CD4-positive, alpha-beta T cell (primary cell): ENCODE results near the gene C2orf74. TPM values are rescaled to one million over a fixed set of nuclear protein-coding genes. Genes with fewer than 3 reads are reported as not detected.
"Not testable (repeated sequence)": the region's sequence is repeated elsewhere in the genome, so short reads cannot be mapped to it uniquely, and the experiment has no call there.

Experiments used
- ATAC-seq: fragments of 200-7000 bp; cut with Tn5 transposase; one replicate; pipeline ENCODE4 v1.10.0; 2022; ENCODE audit warnings: mild to moderate bottlenecking; ENCODE audit not compliant: poor library complexity
- CTCF ChIA-PET: fragments of 350-600 bp; sonication (Branson Sonifier 250); formaldehyde crosslinking; loops from one replicate; lab custom pipeline; 2021; ENCODE audit warnings: antibody characterized with exemption, inconsistent platforms; lab: Charles Lee
- POLR2A ChIA-PET: fragments of 350-600 bp; sonication (Branson Sonifier 250); formaldehyde crosslinking; loops from one replicate; lab custom pipeline; 2021; ENCODE audit warnings: antibody characterized with exemption, inconsistent platforms; lab: Charles Lee
- DNase-seq, 14 experiments: peaks; one replicate each; pipeline ENCODE4 v3.0.0-alpha.2; 2013 to 2020; ENCODE audit warnings: mixed read lengths in 2 of 14
- H3K27ac ChIP-seq, 2 donors: one replicate each; pipeline versions ENCODE4 v1.5.1 to v1.7.0; 2013; ENCODE audit warnings: low read length in 2 of 2, low read depth in 1 of 2, mild to moderate bottlenecking in 1 of 2
- H3K27me3 ChIP-seq, 2 experiments: 1 replicate in 1 of 2; 2 replicates in 1 of 2; pipeline versions ENCODE4 v1.6.1 to v1.7.0; 2013; ENCODE audit warnings: low read length in 2 of 2, control low read depth in 1 of 2, mild to moderate bottlenecking in 1 of 2, moderate library complexity in 1 of 2; ENCODE audit not compliant: insufficient read depth in 2 of 2, control insufficient read depth in 1 of 2
- H3K36me3 ChIP-seq: one replicate; pipeline ENCODE4 v1.6.1; 2013; ENCODE audit warnings: low read length, control low read depth; ENCODE audit not compliant: insufficient read depth
- H3K4me1 ChIP-seq: one replicate; pipeline ENCODE4 v1.6.1; 2013; ENCODE audit warnings: low read length, control low read depth; ENCODE audit not compliant: insufficient read depth
- H3K4me3 ChIP-seq: one replicate; pipeline ENCODE4 v1.5.1; 2013; ENCODE audit warnings: mild to moderate bottlenecking, low read length, moderate library complexity
- H3K9me3 ChIP-seq, 2 experiments: 1 replicate in 1 of 2; 2 replicates in 1 of 2; pipeline versions ENCODE4 v1.6.1 to v1.7.0; 2013; ENCODE audit warnings: low read length in 2 of 2, mild to moderate bottlenecking in 2 of 2, control low read depth in 1 of 2, moderate library complexity in 1 of 2; ENCODE audit not compliant: control insufficient read depth in 1 of 2, insufficient read depth in 1 of 2
- H3K27ac Mint-ChIP-seq: one replicate; pipeline ENCODE4 v1.8.0; 2020; ENCODE audit warnings: mixed read lengths
- H3K27me3 Mint-ChIP-seq: one replicate; pipeline ENCODE4 v1.8.0; 2021; ENCODE audit warnings: mixed read lengths
- H3K36me3 Mint-ChIP-seq: one replicate; pipeline ENCODE4 v1.8.0; 2021; ENCODE audit warnings: low read depth, mixed read lengths
- H3K4me1 Mint-ChIP-seq: one replicate; pipeline ENCODE4 v1.8.0; 2021; ENCODE audit warnings: low read depth, mixed read lengths
- H3K4me3 Mint-ChIP-seq: one replicate; pipeline ENCODE4 v1.8.0; 2020; ENCODE audit warnings: mild to moderate bottlenecking, mixed read lengths
- H3K9me3 Mint-ChIP-seq: one replicate; pipeline ENCODE4 v1.8.0; 2020; ENCODE audit warnings: mixed read lengths
- intact Hi-C, 2 experiments: fragments of 100-400 bp; cut with DNase I in 1 of 2; cut with micrococcal nuclease in 1 of 2; formaldehyde crosslinking; loops; one replicate each; pipeline versions ENCODE4 v1.15.1 to v1.9.0; 2023 to 2025; cut with DNase I, micrococcal nuclease
- total RNA-seq, 174 experiments: library from RNA in 2 of 174; stranded (reverse) in 2 of 174; gene quantifications; one replicate each; pipeline ENCODE4 v1.2.3 and lab custom pipeline; 2021 to 2026
- TF ChIP-seq, protein P1 (sequence below): fragments of 200-600 bp; IDR thresholded peaks from one replicate; pipeline ENCODE4 v1.8.0; 2022; ENCODE audit warnings: antibody characterized with exemption, mild to moderate bottlenecking

C2orf74 gene
- total RNA-seq, 2 experiments from 2014 or later, result 1.7 to 2.0 TPM

DNA sequence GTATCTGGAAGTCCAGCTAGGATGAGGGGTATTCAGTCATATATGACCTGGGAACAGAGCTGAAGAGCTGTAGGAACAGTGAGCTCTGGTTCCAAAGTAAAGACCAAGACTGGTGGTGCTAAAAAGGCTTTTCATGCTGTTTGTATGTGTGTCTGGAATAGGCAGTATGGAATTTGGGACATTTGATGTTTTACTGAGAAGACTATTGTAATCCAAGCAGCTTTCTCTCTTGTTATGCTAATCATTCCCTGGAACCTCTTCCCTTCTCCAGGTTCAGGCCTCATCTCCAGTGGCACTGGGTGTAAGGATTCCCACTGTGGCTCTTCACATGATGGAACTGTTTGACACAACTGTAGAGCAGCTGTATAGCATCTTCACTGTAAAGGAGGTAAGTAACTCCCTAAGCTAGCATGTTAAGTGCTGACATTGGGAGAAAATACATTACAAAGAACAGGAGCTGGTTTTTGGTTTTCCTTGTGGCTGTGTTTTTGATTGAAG, 23.3 kb downstream of the C2orf74 start:
- intact Hi-C loops, result no loop called here
- no peak for ATAC-seq
- H3K27me3 Mint-ChIP-seq, result no peaks in the 10 kb centered on the region
- TF ChIP-seq, protein P1, sequence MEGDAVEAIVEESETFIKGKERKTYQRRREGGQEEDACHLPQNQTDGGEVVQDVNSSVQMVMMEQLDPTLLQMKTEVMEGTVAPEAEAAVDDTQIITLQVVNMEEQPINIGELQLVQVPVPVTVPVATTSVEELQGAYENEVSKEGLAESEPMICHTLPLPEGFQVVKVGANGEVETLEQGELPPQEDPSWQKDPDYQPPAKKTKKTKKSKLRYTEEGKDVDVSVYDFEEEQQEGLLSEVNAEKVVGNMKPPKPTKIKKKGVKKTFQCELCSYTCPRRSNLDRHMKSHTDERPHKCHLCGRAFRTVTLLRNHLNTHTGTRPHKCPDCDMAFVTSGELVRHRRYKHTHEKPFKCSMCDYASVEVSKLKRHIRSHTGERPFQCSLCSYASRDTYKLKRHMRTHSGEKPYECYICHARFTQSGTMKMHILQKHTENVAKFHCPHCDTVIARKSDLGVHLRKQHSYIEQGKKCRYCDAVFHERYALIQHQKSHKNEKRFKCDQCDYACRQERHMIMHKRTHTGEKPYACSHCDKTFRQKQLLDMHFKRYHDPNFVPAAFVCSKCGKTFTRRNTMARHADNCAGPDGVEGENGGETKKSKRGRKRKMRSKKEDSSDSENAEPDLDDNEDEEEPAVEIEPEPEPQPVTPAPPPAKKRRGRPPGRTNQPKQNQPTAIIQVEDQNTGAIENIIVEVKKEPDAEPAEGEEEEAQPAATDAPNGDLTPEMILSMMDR, result no peak
- H3K27ac ChIP-seq, result no peak overlapping the region
- no peak overlapping the region for H3K4me3 Mint-ChIP-seq
- no peaks in the 10 kb centered on the region for H3K9me3 Mint-ChIP-seq
- H3K4me1 ChIP-seq, result peaks cover 23% of the 10 kb centered on the region
- DNase-seq, result no peak
- peaks cover 99% of the 10 kb centered on the region for H3K36me3 Mint-ChIP-seq
- H3K4me1 Mint-ChIP-seq, result peaks cover 56% of the 10 kb centered on the region
- CTCF ChIA-PET, result interaction anchor here (0.5 kb wide), 1 partner anchor 1511 kb away, joined by 3 read pairs; no protein-coding TSS in a partner anchor
- POLR2A ChIA-PET, result no interaction called here
- H3K27me3 ChIP-seq, result no peaks in the 10 kb centered on the region
- H3K27ac Mint-ChIP-seq, result peak overlapping the region; percentile 58
- peaks cover 94% of the 10 kb centered on the region for H3K36me3 ChIP-seq
- H3K4me3 ChIP-seq, result no peak overlapping the region
- no peaks in the 10 kb centered on the region for H3K9me3 ChIP-seq

DNA sequence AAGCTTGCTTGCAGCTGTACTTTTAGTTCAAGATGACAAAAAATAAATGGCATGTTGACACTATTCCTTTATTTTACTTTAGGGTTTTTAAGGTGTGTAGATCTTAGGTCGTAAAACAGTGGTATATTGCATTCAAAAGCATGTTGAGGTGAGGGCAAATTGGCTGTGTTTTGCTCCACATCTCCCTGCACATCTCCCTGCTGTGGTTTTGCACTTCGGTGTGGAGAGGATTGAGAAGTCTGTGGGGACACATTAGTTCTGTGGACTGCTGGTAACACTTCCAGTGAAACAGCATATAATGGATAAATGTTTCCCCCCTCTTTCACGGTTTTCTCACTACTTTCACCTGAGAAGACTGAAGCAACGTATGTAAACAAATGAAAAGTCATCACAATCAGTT, 25.1 kb downstream of the C2orf74 start:
- Mint-ChIP-seq H3K36me3 (peaks cover 99% of the 10 kb centered on the region), H3K4me1 (peaks cover 45% of the 10 kb centered on the region), H3K4me3 (no peak overlapping the region), H3K9me3 (no peaks in the 10 kb centered on the region), H3K27ac (no peak overlapping the region), H3K27me3 (no peaks in the 10 kb centered on the region)
- POLR2A ChIA-PET, result interaction anchor here (2.4 kb wide), 1 partner anchor 10 kb away, joined by 10 read pairs; no protein-coding TSS in a partner anchor
- CTCF ChIA-PET, result no interaction called here
- Histone ChIP-seq H3K9me3 (no peaks in the 10 kb centered on the region), H3K36me3 (peaks cover 97% of the 10 kb centered on the region), H3K27me3 (no peaks in the 10 kb centered on the region), H3K4me3 (no peak overlapping the region), H3K27ac (no peak overlapping the region), H3K4me1 (peaks cover 5% of the 10 kb centered on the region)
- no peak for ATAC-seq
- no peak for DNase-seq
- TF ChIP-seq, protein P1, result no peak
- intact Hi-C loops, result no loop called here

DNA sequence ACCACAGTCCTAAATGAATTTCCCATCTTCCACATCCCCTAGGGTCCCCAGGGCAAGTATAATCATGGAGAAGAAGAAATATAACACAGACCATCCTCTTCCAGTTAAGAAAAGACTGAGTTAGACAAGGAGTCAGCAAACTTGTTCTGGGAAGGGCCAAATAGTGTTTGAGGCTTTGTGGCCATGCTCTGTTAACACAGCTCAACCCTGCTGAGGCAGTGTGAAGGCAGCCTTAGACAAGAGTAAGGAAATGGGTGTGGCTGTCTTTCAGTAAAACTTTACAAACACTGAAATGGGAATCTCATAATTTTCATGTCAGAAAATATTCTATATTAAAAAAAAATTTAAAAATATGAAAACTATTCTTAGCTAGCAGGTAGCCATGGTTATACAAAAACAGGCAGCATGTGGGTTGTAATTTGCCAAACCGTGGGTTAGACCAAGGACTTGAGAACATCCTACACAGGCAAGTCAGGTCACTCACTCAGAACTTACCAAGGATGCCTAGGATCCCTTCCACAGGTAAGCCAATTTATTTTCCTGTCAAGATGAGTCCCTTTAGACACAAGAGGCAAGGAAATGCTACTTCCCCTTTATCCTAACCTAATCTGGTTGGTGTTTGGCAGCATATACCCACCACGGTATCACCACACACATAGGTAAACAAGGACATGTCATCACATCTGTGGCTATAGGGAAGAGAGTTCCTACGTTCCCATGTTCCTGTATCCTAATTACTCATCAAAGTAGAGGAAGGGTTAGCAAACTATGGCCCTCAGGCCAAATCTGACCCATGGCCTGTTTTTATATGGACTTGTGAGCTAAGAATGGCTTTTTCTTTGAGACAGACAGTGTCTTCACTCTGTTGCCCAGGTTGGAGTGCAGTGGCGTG, 31.9 kb downstream of the C2orf74 start:
- Histone ChIP-seq H3K27ac (no peak overlapping the region), H3K27me3 (no peaks in the 10 kb centered on the region), H3K9me3 (no peaks in the 10 kb centered on the region), H3K4me3 (no peak overlapping the region), H3K36me3 (peaks cover 46% of the 10 kb centered on the region), H3K4me1 (peaks cover 11% of the 10 kb centered on the region)
- DNase-seq, result peak in 1 of 14 experiments; percentile 43
- POLR2A ChIA-PET, result interaction anchor here (1.1 to 4.2 kb wide), 2 partner anchors 16 to 49 kb away, joined by 3 to 33 read pairs; no protein-coding TSS in a partner anchor
- Mint-ChIP-seq H3K4me3 (no peak overlapping the region), H3K27me3 (no peaks in the 10 kb centered on the region), H3K27ac (peak overlapping the region; percentile 76), H3K36me3 (peaks cover 58% of the 10 kb centered on the region), H3K9me3 (no peaks in the 10 kb centered on the region), H3K4me1 (peaks cover 23% of the 10 kb centered on the region)
- CTCF ChIA-PET, result interaction anchor here (0.7 kb wide), 1 partner anchor 43 kb away, joined by 3 read pairs; no protein-coding TSS in a partner anchor
- ATAC-seq, result no peak
- TF ChIP-seq, protein P1, result no peak
- intact Hi-C loops, result no loop called here

DNA sequence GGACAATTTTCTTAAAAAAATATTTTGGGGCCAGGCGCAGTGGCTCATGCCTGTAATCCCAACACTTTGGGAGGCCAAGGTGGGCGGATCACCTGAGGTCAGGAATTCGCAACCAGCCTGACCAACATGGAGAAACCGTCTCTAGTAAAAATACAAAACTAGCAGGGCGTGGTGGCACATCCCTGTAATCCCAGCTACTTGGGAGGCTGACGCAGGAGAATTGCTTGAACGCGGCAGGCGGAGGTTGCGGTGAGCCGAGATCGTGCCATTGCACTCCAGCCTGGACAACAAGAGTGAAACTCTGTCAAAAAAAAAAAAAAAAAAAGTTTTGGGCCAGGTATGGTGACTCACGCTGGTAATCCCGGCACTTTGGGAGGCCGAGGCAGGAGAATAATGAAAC, 32.7 kb downstream of the C2orf74 start:
- H3K4me3 ChIP-seq, ATAC-seq, H3K9me3 Mint-ChIP-seq, H3K27ac ChIP-seq, H3K9me3 ChIP-seq, H3K27me3 Mint-ChIP-seq, intact Hi-C loops, H3K27me3 ChIP-seq, H3K4me3 Mint-ChIP-seq, DNase-seq, CTCF ChIA-PET: not testable (repeated sequence)
- H3K36me3 ChIP-seq, result peaks cover 42% of the 10 kb centered on the region
- Mint-ChIP-seq H3K36me3 (peaks cover 56% of the 10 kb centered on the region), H3K4me1 (peaks cover 23% of the 10 kb centered on the region), H3K27ac (peak overlapping the region; percentile 76)
- peaks cover 11% of the 10 kb centered on the region for H3K4me1 ChIP-seq
- POLR2A ChIA-PET, result interaction anchor here (4.2 kb wide), 1 partner anchor 17 kb away, joined by 33 read pairs; no protein-coding TSS in a partner anchor
